NCI-H2196 treated with DMSO at 0.1 percent for 48 hours (cell line): Measurements from ENCODE around the gene BLOC1S6.

Experiments used
- DNase-seq: peaks from one replicate; lab custom pipeline; 2025; ENCODE audit not compliant: unreplicated experiment; lab: John Stamatoyannopoulos, UW

BLOC1S6 gene, protein sequence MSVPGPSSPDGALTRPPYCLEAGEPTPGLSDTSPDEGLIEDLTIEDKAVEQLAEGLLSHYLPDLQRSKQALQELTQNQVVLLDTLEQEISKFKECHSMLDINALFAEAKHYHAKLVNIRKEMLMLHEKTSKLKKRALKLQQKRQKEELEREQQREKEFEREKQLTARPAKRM

DNA sequence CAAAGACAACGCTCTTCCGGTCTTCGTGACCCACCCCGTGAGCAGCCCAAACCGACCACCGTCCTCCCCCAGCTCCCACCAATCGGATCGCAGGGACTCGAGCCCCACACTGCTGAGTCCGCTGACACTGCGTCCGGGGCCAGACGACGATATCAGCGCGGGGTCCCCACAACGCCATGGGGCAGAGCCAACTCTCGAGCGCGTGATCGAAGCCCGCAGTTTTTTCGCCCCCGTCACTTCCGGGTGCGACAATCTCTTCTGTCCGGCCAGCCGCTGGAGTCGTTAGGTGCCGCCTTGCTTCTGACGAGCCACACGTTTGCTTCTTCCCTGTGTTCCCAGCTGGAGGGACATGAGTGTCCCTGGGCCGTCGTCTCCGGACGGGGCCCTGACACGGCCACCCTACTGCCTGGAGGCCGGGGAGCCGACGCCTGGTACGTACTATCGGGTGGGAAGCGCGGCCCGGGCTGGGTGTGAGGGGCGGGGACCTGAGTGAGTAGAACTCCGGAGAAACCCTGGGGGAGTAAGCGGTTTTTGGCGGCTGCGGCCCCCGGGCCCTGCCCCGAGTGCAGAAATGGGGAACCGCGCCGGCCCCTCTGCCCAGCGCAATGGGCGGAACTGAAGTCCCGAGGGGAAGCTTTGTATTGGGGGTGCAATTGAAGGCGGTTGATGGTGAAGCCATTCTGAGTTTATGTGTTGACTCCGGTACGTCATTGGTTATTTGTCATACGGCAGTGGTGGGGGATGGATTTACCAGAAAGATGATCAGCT lies at the start of gene BLOC1S6:
TSS of gene BLOC1S6 (plus strand) at position 285 of the 768 bp plus-strand sequence. CDS start at position 350, 65 bp downstream.
- DNase-seq, result peak; percentile 48

DNA sequence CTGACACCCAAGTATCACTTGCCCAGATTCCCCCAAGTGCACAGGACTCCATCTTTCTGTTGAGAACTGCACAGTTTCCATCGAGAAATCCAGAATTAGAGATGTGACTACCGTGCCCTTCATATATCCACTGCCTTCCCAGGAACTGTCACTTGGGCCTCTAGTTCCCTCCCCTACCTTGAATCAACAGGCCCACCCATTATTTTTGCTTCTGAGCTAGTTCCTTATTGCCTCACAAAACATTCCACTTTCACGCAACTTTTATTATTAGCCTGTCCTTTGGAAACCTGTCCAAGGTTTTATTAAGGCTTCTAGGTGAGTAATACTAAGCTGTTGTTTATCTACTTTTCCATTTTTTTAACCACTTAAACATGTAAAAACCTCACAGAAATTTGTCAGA lies 47.5 kb upstream of the BLOC1S6 start:
- DNase-seq, result no peak

DNA sequence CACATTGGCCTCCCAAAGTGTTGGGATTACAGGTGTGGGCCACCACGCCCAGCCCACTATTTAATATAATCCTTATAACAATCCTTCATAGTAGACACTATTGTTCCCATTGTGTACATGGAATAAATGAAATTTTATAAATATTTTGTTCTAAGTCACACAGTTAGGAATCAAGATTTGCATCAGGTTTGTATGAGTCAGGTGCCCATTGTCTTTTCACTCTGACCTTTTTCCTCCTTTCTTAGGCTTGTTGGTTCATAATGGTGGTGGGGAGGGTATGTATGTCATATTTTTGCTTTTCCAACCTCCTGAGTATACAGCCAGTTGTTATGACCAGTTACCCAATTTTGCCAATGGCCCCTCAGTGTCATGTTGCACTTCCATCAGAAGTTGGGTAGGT lies 46.6 kb upstream of the BLOC1S6 start:
- DNase-seq, result no peak

DNA sequence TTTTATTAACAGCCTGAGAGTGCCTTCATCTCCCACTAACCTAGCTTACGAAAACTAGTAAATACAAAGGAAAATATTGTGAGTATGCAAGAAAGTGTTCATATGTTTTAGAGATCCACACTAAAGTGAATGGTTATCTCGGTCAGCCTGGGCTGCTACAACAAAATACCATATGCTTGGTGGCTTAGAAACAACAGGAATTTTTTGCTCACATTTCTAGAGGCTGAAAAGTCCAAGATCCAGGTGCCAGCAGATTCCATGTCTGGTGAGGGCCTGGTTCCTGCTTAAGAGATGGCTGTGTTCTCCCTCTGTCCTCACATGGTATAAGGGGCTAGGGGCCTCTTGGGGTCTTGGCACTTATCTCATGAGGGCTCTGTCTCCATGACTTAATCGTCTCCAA lies 44.1 kb upstream of the BLOC1S6 start:
- no peak for DNase-seq

DNA sequence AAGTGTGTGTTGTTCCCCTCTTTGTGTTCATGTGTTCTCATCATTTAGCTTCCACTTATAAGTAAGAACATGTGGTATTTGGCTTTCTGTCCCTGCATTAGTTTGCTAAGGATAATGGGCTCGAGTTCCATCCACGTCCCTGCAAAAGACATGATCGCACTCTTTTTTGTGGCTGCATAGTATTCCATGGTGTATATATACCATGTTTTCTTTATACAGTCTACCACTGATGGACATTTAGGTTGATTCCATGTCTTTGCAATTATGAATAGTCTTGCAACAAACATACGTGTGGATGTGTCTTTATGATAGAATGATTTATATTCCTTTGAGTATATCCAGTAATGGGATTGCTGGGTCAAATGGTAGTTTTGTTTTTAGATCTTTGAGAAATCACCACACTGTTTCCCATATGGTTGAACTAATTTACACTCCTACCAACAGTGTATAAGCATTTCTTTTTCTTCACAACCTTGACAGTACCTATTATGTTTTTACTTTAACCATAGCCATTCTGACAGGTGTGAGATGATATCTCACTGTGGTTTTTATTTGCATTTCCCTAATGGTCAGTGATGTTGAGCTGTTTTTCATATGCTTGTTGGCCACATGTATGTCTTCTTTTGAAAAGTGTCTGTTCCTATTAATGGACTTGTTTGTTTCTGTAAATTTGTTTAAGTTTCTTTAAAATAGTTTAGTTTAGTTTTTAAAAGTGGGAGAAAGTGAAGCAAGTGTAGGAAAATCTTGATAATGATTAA lies 42.7 kb upstream of the BLOC1S6 start:
- DNase-seq, result no peak

DNA sequence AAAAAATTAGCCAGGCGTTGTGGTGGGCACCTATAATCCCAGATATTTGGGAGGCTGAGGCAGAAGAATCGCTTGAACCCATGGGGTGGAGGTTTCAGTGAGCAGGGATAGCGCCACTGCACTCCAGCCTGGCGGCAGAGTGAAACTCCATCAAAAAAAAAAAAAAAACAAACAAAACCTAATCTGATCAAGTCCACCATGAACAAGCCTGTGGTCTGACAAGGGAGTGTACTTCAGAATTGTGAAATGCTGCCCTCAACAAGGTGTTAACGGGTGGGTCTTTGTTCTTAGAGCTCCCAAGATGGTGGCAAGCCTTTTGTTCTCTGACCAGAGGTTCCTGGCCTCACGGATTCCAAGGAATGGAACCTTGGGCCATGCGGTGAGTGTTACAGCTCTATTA lies 40.4 kb upstream of the BLOC1S6 start:
- no peak for DNase-seq

DNA sequence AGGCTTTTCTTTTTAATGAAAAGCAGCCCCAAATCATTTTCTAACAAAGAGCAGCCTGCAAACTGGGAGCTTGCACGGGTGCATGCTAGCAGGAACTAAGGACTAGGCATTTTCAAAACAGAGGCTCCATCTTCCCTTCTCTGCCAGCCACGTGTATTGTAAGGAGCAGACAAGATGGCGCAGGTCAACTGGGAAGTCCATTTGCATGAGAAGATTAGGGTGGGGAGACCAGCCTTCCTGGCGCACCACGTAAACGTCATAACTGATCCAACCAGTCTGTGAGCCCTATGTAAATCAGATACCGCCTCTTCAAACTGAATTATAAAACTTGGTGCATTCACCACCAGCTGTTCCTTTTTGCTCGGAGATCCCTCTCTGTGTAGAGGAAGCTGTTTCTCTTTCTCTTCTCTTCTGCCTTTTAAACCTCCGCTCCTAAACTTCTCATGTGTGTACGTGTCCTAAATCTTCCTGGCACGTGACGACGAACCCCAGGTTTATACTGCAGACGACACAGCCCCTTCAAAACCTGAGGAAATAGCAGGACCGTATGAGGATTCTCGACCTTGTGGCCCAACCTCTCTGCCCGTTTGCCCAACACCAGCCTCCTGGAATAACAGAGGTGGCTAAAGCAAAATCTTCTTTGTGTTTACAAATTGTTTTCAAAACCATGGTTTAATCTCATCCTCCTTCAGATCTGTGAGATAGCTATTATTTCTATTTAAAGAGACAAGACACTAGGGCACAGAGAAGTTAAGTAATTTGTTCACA lies 38.2 kb upstream of the BLOC1S6 start:
- DNase-seq, result no peak

DNA sequence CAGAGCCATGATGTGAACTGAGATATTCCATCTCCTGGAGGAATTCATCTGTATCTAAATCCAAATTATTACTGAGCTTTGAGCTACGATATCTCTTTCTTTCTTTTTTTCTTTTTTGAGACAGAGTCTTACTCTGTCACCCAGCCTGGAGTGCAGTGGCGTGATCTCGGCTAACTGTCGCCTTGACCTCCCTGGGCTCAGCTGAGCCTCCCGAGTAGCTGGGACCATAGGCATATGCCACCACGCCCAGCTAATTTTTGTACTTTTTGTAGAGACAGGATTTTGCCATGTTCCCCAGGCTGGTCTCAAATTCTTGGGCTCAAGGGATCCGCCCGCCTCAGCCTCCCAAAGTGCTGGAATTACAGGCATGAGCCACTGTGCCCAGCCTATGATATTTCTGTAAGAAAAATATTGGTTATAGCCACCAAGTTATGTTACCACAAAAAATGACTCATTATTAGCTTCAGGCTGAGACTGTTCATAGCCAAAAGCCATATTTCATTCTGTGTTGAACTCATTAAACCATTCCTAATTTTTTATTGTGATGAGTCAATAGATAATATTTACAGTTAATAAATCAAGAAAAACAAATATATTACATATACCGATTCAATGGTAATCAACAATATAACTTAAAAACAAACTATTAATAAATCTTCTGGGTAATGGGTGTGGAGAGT lies 37.5 kb upstream of the BLOC1S6 start:
- no peak for DNase-seq

DNA sequence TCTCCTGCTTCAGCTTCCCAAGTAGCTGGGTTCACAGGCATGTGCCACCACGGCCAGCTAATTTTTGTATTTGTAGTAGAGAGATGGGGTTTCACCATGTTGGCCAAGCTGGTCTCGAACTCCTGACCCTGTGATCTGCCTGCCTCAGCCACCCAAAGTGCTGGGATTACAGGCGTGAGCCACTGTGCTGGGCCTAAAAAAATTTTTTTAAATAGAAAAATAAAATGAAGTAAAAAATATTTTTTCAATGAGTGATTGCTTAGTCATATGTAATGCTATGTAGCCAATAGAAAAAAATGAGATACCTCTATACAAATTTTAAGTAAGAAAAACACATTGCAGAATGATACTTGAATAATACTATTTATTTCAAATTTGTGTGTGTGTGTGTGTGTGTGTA lies 36.7 kb upstream of the BLOC1S6 start:
- no peak for DNase-seq

DNA sequence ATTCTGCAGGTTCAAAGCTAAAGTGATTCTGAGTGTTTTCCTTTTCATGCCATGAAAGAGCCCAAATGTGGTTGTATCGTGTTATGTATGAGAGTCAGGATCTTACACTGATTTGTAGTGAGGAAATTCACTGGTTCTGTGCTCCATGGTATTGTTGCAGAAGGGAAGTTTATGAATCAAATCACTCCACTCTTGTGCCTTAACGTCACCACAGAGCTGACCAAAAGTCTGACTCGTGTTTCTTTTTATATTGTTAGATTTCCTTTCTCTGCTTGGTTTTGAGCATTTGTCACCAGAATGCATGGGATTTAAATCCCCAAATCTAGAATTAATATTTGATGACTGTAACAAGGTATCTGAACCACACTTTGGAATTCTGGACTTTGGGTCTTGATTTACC lies 35.5 kb upstream of the BLOC1S6 start:
- no peak for DNase-seq

DNA sequence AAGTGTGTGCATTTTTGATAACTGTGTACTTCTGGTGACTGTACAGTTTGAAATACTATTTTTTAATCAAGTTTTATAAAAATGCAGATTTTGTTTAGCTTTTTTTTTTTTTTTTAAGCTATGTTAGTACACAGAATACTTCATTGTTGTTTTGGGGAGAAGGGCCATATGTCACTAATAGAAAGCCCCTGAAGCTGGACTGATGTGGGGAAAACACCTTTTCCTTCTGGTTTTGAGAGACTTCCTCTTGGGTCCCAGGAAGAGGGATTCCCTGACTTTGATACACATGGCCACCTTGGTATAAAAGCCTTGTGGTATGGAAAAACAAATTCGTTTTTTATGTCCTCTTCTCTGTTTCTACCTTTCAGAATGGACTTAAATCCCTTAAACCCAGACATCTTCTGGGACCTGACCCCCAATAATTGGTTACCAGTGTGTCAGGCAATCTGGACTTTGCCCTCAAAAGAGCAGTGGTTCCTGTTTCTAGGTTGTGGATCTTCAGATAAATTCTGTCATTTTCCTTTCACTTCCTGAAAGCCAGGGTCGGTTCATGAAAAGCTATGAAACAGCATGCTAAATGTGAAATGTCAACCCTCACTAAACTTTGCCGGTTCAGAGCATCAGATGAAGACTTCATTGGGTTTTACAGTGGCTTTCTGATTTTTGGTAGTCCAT lies 31.1 kb upstream of the BLOC1S6 start:
- DNase-seq, result no peak

DNA sequence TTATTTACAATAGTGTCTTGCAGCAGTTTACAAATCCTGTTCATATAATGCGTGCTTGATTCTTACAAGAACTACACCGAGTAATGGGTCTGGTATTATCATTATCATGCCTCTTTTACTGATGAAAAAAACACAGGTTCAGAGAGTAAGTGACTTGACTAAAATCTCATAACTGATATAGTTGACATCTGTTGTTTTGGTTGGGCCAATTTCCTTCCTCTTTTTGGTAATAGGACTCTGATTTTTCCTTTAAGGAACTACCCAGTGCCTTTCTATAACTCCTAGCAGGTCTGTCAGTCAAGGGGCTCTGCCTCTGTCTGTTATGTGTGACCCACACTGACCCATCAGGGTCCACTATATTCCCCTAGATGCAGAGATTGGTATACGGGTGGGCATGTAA lies 14.6 kb upstream of the BLOC1S6 start:
- no peak for DNase-seq

DNA sequence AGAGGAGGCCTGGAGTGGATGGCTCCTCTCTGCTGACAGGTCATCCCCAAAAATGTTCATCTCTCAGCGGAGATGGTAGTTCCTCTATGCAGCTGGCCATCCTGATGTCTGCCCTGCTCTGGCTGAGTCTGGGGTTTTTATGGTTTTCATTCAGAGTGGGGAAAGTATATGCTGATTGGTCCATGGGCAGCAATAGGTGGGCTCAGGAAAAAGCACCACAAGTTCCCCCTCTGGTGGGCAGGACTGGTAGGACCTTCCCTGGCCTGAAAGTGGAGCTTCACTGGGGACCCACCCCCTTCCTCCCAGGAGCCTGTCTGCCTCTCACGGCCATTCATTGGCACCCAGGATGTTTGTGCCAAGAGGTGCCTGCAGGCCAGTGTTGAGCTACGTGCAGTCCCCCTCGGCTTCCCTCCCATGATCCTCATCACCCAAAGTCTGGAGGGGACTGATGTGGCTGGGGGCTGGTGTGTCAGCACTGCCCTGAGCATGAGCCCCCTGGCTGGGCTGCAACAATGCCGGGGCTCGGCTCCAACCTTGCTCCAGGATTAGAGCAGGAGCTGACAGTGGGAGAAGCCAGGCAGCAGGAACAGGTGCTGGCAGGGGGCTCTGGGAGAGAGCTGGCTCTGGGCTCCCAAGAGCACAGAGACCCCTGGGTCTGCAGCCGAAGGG lies 13.1 kb upstream of the BLOC1S6 start:
- DNase-seq, result no peak

DNA sequence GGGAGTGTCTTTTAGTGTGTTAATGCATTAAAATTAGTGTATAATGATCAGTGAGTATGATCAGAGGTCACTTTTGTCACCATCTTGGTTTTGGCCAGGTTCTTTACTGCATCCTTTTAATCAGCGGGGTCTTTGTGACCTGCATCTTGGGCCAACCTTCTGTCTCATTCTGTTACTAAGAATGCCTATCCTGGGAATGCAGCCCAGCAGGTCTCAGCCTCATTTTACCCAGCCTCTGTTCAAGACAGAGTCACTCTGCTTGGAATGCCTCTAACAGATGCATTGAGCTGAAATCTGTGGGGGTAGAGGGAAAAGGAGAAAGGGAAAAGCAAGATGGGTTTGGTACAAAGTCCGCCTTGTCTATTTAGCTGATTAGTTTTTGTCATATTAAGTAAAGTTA lies 5.3 kb upstream of the BLOC1S6 start:
- DNase-seq, result no peak

DNA sequence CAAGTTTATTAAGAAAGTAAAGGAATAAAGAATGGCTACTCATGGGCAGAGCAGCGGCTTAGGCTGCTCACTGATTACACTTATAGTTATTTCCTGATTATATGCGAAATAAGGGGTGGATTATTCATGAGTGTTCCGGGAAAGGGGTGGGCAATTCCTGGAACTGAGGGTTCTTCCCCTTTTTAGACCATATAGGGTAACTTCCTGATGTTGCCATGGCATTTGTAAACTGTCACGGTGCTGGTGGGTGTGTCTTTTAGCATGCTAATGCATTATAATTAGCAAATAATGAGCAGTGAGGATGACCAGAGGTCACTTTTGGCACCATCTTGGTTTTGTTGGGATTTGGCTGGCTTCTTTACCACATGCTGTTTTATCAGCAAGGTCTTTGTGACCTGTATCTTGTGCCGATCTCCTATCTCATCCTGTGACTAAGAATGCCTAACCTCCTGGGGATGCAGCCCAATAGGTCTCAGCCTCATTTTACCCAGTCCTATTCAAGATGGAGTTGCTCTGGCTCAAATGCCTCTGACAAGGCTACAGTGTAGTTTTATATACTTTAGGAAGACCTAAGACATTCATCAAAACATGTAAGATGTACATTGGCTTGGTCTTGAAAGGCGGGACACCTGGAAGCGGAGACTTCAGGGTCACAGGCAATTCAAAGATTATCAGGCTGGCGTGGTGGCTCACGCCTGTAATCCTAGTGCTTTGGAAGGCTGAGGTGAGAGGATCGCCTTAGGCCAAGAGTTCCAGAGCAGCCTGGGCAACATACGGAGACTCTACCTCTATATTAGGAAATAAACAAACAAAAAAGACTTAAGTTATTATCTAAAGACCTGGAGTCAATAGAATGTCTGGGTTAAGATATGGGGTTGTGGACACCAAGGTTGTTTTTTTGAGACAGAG lies 3.2 kb upstream of the BLOC1S6 start:
- no peak for DNase-seq

DNA sequence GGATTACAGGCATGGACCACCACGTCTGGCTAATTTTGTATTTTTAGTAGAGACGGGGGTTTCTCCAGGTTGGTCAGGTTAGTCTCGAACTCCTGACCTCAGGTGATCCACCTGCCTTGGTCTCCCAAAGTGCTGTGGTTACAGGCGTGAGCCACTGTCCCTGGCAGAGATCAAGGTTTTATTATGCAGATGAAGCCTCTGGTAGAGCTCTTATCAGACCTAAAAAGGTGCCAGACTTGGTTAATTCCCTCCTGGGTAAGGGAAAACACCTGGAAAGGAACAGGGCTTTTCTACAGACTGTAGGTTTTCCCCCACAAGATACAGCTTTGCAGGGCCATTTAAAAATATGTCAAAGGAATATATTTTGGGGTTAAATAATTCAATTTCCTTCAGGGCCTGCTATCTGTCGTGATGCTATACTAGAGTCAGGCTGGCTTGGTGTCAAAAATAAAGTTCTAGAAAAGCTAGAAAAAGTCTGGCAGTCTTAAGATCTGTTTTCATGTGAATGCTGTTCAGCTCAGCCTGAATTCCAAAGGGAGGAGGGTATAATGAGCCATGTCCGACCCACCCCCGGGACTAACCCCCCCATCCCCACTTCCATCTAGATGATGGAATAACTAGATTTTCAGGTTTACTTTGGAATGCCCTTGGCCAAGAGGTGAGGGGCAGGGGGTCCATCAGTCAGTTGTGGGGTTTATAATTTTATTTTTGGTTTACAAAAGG lies 1.9 kb upstream of the BLOC1S6 start:
- no peak for DNase-seq

DNA sequence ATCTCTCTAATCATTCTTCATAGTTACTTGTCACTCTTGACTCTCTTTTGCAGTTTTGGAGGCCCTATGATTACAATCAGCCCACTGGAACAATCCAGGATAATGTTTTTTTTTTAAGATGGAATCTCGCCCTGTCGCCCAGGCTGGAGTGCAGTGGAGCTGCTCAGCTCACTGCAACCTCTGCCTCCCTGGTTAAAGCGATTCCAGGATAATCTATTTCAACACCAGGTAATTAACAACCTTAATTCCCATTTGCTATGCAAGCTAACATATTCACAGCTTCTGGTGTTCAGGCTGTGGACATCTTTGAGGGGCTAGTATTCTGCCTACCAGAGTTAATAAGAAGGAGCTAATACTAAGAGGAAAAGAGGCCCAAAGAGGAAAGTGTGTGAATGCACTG lies 1.1 kb upstream of the BLOC1S6 start:
- no peak for DNase-seq

DNA sequence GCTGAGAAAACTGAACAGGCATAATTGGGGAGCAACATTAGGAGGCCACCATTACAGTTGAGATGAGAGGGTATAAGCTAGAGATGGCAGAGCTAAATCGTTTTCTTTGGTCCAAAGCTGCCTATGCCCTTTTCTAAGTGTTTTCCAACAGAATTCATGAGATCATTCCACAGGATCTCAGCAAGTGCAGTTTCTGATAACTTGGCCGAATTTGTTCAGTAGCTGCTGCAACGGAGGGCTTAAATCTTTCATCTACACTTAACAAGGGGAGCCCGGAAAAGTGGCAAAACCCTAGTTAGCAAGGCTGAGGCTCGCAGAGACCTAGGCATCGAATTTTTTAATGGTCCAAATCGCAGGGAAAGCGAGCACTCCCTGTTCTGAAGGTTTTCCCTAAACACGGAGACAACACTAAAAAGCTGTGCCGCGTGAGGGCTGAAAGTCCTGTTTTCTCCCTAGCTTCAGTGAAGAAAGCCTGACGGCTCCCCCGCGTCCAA lies 531 bp upstream of the BLOC1S6 start:
- no peak for DNase-seq
